K562 (cell line): Measurements from ENCODE around the gene GNB2. TPM values are rescaled to one million over a fixed set of nuclear protein-coding genes. Genes with fewer than 3 reads are reported as not detected.

Experiments
- GATAD2A ChIP-seq: fragments of 450-650 bp; IDR thresholded peaks from 2 replicates; pipeline ENCODE4 v1.6.1; 2017
- ILF3 ChIP-seq: fragments of 450-650 bp; IDR thresholded peaks from 2 replicates; pipeline ENCODE4 v1.6.1; 2018; ENCODE audit warnings: antibody characterized with exemption, mild to moderate bottlenecking, moderate library complexity, borderline replicate concordance
- MCM2 ChIP-seq: fragments of 450-650 bp; IDR thresholded peaks from 2 replicates; pipeline ENCODE4 v1.6.1; 2017; ENCODE audit warnings: low read depth, mild to moderate bottlenecking
- NCOA2 ChIP-seq, 2 experiments: fragments of 450-650 bp; IDR thresholded peaks; 2 replicates each; pipeline ENCODE4 v1.6.1; 2018; ENCODE audit warnings: mild to moderate bottlenecking in 2 of 2, moderate library complexity in 1 of 2; ENCODE audit not compliant: partially characterized antibody in 2 of 2
- NCOA6 ChIP-seq: fragments of 450-650 bp; IDR thresholded peaks from 2 replicates; pipeline ENCODE4 v1.6.1; 2017; ENCODE audit warnings: mild to moderate bottlenecking
- NCOR1 ChIP-seq: fragments of 450-650 bp; IDR thresholded peaks from 2 replicates; pipeline ENCODE4 v1.6.1; 2016; ENCODE audit warnings: mild to moderate bottlenecking, moderate library complexity
- NEUROD1 ChIP-seq: fragments of 150-350 bp; IDR thresholded peaks from 2 replicates; pipeline ENCODE4 v1.6.1; 2014; ENCODE audit warnings: borderline replicate concordance, low read length, low read depth; ENCODE audit not compliant: partially characterized antibody
- PURB ChIP-seq: sonication (generic); formaldehyde crosslinking; IDR thresholded peaks from 2 replicates; pipeline ENCODE4 v1.9.0; 2021; ENCODE audit warnings: low read depth, mild to moderate bottlenecking, missing genetic modification reagents
- RB1 ChIP-seq: fragments of 450-650 bp; IDR thresholded peaks from 2 replicates; pipeline ENCODE4 v1.6.1; 2017; ENCODE audit warnings: low read depth, mild to moderate bottlenecking
- RNF2 ChIP-seq: sonication (generic); IDR thresholded peaks from 2 replicates; pipeline ENCODE4 v1.6.1; 2016
- SUPT5H ChIP-seq: fragments of 450-650 bp; IDR thresholded peaks from 2 replicates; pipeline ENCODE4 v1.6.1; 2016
- TRIM24 ChIP-seq, 2 experiments: fragments of 450-650 bp; IDR thresholded peaks; 2 replicates each; pipeline ENCODE4 v1.6.1; 2016
- ZNF347 ChIP-seq: fragments of 450-650 bp; formaldehyde crosslinking; IDR thresholded peaks from 2 replicates; pipeline ENCODE4 v1.4.0; 2020; ENCODE audit warnings: low read depth, mild to moderate bottlenecking, moderate library complexity
- polyA plus RNA-seq, 8 experiments: library from polyadenylated mRNA; depleted of rRNA in 4 of 8; stranded (reverse) in 5 of 8; unstranded in 3 of 8; fragments of >200 nt; fragmentation: Nextera tagmentation in 2 of 8; fragmentation: Illumina TruSeq in 1 of 8; extraction: Ambion mirVana in 2 of 8; extraction: Trizol in 1 of 8; gene quantifications; 2 replicates each; pipeline versions ENCODE4 v1.2.1 to v1.2.3, GENCODE V29; 2011 to 2014; ENCODE audit warnings: inconsistent platforms in 1 of 8, missing spikeins in 1 of 8
- total RNA-seq, 7 experiments: library from RNA; depleted of rRNA in 6 of 7; stranded (reverse); fragments of >200 nt in 6 of 7; fragmentation: Illumina TruSeq in 2 of 7; extraction: Trizol in 2 of 7; gene quantifications; 2 replicates each; pipeline versions ENCODE4 v1.2.1 to v1.2.3, GENCODE V29; 2011 to 2021; ENCODE audit warnings: low replicate concordance in 1 of 7
- TF ChIP-seq, protein P1 (sequence below): fragments of 250-450 bp; sonication (Bioruptor Pico); IDR thresholded peaks from 2 replicates; pipeline ENCODE4 v1.9.0; 2021; ENCODE audit warnings: mild to moderate bottlenecking
- TF ChIP-seq, protein P2 (sequence below): fragments of 450-650 bp; formaldehyde crosslinking; IDR thresholded peaks from 2 replicates; pipeline ENCODE4 v1.4.0; 2020; ENCODE audit warnings: mild to moderate bottlenecking, moderate library complexity
- TF ChIP-seq, protein P3 (sequence below): fragments of 450-650 bp; IDR thresholded peaks from 2 replicates; pipeline ENCODE4 v1.6.1; 2016
- TF ChIP-seq, protein P4 (sequence below): sonication (generic); formaldehyde crosslinking; IDR thresholded peaks from 2 replicates; pipeline ENCODE4 v1.8.0; 2023; ENCODE audit warnings: mild to moderate bottlenecking, missing genetic modification reagents
- TF ChIP-seq, protein P5 (sequence below): IDR thresholded peaks from 3 replicates; pipeline ENCODE4 v1.6.1; 2011; ENCODE audit warnings: borderline replicate concordance, mild to moderate bottlenecking; ENCODE audit not compliant: insufficient read length, insufficient read depth
- TF ChIP-seq, protein P6 (sequence below): sonication (generic); formaldehyde crosslinking; IDR thresholded peaks from 2 replicates; pipeline ENCODE4 v1.8.0; 2022; ENCODE audit warnings: mild to moderate bottlenecking, low read depth, missing genetic modification reagents
- TF ChIP-seq, protein P7 (sequence below), 2 experiments: fragments of 450-650 bp; IDR thresholded peaks; 2 replicates each; pipeline ENCODE4 v1.6.1; 2018; ENCODE audit warnings: mild to moderate bottlenecking in 2 of 2, low read depth in 1 of 2; ENCODE audit not compliant: partially characterized antibody in 2 of 2

GNB2 gene
- total and polyA plus RNA-seq, 9 of the 15 experiments (the other 6 are each of a cell fraction or from before 2014, with no cell fraction given), result 0.65 to 320 (median 104) TPM

DNA sequence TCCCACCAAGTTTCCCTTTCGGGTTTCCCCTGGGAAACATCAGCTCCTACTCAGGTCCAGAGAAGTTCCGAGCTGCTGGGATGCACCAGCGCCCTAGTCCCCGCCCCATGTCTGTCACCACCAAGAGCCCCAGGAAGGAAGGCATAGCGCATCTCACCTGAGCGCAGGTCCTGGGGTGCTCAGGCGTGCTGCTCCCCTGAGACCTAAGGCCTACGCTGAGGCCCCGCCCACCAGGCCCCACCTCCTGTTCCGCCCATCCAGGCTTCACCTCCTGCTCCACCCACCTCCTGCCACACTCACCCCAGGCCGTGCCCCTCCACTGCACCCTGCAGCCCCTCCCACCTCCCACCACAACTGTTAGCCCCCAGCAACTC is 31.0 kb upstream of the GNB2 start (continued):
- TF ChIP-seq ZNF347 (CRISPR knock-in tag), result no peak
- no peak for TF ChIP-seq GATAD2A
- TF ChIP-seq NEUROD1, result peak; percentile 38
- no peak for TF ChIP-seq TRIM24 (IDR thresholded peaks at IDR 0.05)
- no peak for TF ChIP-seq PURB
- TF ChIP-seq NCOR1, result no peak
- TF ChIP-seq, protein P1, sequence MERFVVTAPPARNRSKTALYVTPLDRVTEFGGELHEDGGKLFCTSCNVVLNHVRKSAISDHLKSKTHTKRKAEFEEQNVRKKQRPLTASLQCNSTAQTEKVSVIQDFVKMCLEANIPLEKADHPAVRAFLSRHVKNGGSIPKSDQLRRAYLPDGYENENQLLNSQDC, result no peak
- TF ChIP-seq, protein P2, sequence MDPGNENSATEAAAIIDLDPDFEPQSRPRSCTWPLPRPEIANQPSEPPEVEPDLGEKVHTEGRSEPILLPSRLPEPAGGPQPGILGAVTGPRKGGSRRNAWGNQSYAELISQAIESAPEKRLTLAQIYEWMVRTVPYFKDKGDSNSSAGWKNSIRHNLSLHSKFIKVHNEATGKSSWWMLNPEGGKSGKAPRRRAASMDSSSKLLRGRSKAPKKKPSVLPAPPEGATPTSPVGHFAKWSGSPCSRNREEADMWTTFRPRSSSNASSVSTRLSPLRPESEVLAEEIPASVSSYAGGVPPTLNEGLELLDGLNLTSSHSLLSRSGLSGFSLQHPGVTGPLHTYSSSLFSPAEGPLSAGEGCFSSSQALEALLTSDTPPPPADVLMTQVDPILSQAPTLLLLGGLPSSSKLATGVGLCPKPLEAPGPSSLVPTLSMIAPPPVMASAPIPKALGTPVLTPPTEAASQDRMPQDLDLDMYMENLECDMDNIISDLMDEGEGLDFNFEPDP (CRISPR knock-in tag), result no peak
- TF ChIP-seq ILF3, result no peak
- TF ChIP-seq, protein P3, sequence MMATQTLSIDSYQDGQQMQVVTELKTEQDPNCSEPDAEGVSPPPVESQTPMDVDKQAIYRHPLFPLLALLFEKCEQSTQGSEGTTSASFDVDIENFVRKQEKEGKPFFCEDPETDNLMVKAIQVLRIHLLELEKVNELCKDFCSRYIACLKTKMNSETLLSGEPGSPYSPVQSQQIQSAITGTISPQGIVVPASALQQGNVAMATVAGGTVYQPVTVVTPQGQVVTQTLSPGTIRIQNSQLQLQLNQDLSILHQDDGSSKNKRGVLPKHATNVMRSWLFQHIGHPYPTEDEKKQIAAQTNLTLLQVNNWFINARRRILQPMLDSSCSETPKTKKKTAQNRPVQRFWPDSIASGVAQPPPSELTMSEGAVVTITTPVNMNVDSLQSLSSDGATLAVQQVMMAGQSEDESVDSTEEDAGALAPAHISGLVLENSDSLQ, result no peak
- TF ChIP-seq MCM2, result no peak
- TF ChIP-seq SUPT5H, result peak; percentile 67
- no peak for TF ChIP-seq RB1
- TF ChIP-seq NCOA6, result no peak
- no peak for TF ChIP-seq RNF2
- TF ChIP-seq, protein P4, sequence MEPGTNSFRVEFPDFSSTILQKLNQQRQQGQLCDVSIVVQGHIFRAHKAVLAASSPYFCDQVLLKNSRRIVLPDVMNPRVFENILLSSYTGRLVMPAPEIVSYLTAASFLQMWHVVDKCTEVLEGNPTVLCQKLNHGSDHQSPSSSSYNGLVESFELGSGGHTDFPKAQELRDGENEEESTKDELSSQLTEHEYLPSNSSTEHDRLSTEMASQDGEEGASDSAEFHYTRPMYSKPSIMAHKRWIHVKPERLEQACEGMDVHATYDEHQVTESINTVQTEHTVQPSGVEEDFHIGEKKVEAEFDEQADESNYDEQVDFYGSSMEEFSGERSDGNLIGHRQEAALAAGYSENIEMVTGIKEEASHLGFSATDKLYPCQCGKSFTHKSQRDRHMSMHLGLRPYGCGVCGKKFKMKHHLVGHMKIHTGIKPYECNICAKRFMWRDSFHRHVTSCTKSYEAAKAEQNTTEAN (CRISPR knock-in tag), result no peak
- TF ChIP-seq, protein P5, sequence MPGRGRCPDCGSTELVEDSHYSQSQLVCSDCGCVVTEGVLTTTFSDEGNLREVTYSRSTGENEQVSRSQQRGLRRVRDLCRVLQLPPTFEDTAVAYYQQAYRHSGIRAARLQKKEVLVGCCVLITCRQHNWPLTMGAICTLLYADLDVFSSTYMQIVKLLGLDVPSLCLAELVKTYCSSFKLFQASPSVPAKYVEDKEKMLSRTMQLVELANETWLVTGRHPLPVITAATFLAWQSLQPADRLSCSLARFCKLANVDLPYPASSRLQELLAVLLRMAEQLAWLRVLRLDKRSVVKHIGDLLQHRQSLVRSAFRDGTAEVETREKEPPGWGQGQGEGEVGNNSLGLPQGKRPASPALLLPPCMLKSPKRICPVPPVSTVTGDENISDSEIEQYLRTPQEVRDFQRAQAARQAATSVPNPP, result no peak
- TF ChIP-seq, protein P6, sequence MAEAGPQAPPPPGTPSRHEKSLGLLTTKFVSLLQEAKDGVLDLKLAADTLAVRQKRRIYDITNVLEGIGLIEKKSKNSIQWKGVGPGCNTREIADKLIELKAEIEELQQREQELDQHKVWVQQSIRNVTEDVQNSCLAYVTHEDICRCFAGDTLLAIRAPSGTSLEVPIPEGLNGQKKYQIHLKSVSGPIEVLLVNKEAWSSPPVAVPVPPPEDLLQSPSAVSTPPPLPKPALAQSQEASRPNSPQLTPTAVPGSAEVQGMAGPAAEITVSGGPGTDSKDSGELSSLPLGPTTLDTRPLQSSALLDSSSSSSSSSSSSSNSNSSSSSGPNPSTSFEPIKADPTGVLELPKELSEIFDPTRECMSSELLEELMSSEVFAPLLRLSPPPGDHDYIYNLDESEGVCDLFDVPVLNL (CRISPR knock-in tag), result no peak
- TF ChIP-seq, protein P7, sequence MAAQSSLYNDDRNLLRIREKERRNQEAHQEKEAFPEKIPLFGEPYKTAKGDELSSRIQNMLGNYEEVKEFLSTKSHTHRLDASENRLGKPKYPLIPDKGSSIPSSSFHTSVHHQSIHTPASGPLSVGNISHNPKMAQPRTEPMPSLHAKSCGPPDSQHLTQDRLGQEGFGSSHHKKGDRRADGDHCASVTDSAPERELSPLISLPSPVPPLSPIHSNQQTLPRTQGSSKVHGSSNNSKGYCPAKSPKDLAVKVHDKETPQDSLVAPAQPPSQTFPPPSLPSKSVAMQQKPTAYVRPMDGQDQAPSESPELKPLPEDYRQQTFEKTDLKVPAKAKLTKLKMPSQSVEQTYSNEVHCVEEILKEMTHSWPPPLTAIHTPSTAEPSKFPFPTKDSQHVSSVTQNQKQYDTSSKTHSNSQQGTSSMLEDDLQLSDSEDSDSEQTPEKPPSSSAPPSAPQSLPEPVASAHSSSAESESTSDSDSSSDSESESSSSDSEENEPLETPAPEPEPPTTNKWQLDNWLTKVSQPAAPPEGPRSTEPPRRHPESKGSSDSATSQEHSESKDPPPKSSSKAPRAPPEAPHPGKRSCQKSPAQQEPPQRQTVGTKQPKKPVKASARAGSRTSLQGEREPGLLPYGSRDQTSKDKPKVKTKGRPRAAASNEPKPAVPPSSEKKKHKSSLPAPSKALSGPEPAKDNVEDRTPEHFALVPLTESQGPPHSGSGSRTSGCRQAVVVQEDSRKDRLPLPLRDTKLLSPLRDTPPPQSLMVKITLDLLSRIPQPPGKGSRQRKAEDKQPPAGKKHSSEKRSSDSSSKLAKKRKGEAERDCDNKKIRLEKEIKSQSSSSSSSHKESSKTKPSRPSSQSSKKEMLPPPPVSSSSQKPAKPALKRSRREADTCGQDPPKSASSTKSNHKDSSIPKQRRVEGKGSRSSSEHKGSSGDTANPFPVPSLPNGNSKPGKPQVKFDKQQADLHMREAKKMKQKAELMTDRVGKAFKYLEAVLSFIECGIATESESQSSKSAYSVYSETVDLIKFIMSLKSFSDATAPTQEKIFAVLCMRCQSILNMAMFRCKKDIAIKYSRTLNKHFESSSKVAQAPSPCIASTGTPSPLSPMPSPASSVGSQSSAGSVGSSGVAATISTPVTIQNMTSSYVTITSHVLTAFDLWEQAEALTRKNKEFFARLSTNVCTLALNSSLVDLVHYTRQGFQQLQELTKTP (IDR thresholded peaks at IDR 0.05; ENCODE audit: low read depth in 1 of 2, partially characterized antibody in 2 of 2), result no peak
- no peak for TF ChIP-seq NCOA2 (IDR thresholded peaks at IDR 0.05; ENCODE audit: partially characterized antibody in 2 of 2)
